Medulla oblongata (tissue), 1 donor: ENCODE measurements around the gene AGPAT4.
"Not testable (repeated sequence)": the region's sequence is repeated elsewhere in the genome, so short reads cannot be mapped to it uniquely, and the experiment has no call there.

Experiments used
- DNase-seq: peaks from one replicate; pipeline ENCODE4 v3.0.0-alpha.2; 2015; ENCODE audit errors: extremely low spot score

Gene AGPAT4

GRCh38 chr6:161138543-161139303 is 135.1 kb downstream of the AGPAT4 start:
- DNase-seq = peak; percentile 77

- no peak for DNase-seq
Measured at GRCh38 chr6:161137839-161138542, 135.9 kb downstream of the AGPAT4 start.

- DNase-seq = no peak
Measured at GRCh38 chr6:161137320-161137719, 136.5 kb downstream of the AGPAT4 start.

- DNase-seq = no peak
Measured at GRCh38 chr6:161136655-161137054, 137.2 kb downstream of the AGPAT4 start.

GRCh38 chr6:161135695-161136591 is 137.9 kb downstream of the AGPAT4 start:
- DNase-seq = no peak

GRCh38 chr6:161134550-161135298 is 139.1 kb downstream of the AGPAT4 start:
- DNase-seq = no peak

- DNase-seq = no peak
Measured at GRCh38 chr6:161133963-161134362, 139.9 kb downstream of the AGPAT4 start.

- DNase-seq = no peak
Measured at GRCh38 chr6:161132384-161132783, 141.5 kb downstream of the AGPAT4 start.

- DNase-seq = no peak
Measured at GRCh38 chr6:161130967-161131766, 142.7 kb downstream of the AGPAT4 start.

- no peak for DNase-seq
Measured at GRCh38 chr6:161130541-161130940, 143.3 kb downstream of the AGPAT4 start.

GRCh38 chr6:161128680-161129196 is 145.1 kb downstream of the AGPAT4 start:
- DNase-seq = no peak

- DNase-seq = no peak
Measured at GRCh38 chr6:161128230-161128629, 145.6 kb downstream of the AGPAT4 start.

- DNase-seq = no peak
Measured at GRCh38 chr6:161127071-161127740, 146.7 kb downstream of the AGPAT4 start.

GRCh38 chr6:161125591-161125990 is 148.3 kb downstream of the AGPAT4 start:
- no peak for DNase-seq

- DNase-seq = not testable (repeated sequence)
Measured at GRCh38 chr6:161123319-161123718, 150.5 kb downstream of the AGPAT4 start.

- DNase-seq = no peak
Measured at GRCh38 chr6:161117942-161118341, 155.9 kb downstream of the AGPAT4 start.

- DNase-seq = peak; percentile 73
Measured at GRCh38 chr6:161117308-161117707, 156.6 kb downstream of the AGPAT4 start.

GRCh38 chr6:161116554-161116953 is 157.3 kb downstream of the AGPAT4 start:
- DNase-seq = no peak

- DNase-seq = no peak
Measured at GRCh38 chr6:161115468-161115867, 158.4 kb downstream of the AGPAT4 start.

- no peak for DNase-seq
Measured at GRCh38 chr6:161111261-161111660, 162.6 kb downstream of the AGPAT4 start.
